Gastroesophageal sphincter (tissue), 3 donors: ENCODE results near the gene ADAMTS17.

Experiments used
- EP300 ChIP-seq: sonication (generic); formaldehyde crosslinking; IDR thresholded peaks from one replicate; pipeline ENCODE4 v1.6.1; 2017; ENCODE audit warnings: antibody characterized with exemption, mild to moderate bottlenecking
- POLR2AphosphoS5 ChIP-seq: sonication (generic); formaldehyde crosslinking; IDR thresholded peaks from one replicate; pipeline ENCODE4 v1.6.1; 2017; ENCODE audit warnings: antibody characterized with exemption
- TF ChIP-seq, protein P1 (sequence below), 4 experiments: fragments of 200-600 bp in 2 of 4; fragments of 450-650 bp in 2 of 4; sonication (generic) in 1 of 4; IDR thresholded peaks; one replicate each; pipeline ENCODE4 v1.5.1; 2017 to 2019; ENCODE audit warnings: antibody characterized with exemption in 4 of 4, mild to moderate bottlenecking in 2 of 4, moderate library complexity in 2 of 4

DNA sequence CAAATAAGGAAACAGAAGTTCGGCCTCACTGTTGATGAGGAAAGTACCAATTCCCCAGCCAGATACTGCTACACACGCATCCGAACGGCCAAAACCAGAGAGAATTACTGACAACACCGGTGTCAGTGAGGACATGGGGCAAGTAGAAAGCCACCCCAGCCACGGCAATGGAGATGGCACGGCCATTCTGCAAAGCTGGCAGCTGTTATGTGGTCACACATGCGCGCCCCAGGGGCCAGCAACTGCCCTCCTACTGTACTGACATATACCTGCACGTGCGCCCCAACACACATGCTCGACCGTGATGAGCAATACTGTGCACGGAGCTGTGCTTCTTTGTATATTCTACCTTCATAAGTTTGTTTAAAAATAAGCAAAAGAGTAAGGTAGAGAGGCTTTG, 217.4 kb downstream of the ADAMTS17 start:
- TF ChIP-seq, protein P1, sequence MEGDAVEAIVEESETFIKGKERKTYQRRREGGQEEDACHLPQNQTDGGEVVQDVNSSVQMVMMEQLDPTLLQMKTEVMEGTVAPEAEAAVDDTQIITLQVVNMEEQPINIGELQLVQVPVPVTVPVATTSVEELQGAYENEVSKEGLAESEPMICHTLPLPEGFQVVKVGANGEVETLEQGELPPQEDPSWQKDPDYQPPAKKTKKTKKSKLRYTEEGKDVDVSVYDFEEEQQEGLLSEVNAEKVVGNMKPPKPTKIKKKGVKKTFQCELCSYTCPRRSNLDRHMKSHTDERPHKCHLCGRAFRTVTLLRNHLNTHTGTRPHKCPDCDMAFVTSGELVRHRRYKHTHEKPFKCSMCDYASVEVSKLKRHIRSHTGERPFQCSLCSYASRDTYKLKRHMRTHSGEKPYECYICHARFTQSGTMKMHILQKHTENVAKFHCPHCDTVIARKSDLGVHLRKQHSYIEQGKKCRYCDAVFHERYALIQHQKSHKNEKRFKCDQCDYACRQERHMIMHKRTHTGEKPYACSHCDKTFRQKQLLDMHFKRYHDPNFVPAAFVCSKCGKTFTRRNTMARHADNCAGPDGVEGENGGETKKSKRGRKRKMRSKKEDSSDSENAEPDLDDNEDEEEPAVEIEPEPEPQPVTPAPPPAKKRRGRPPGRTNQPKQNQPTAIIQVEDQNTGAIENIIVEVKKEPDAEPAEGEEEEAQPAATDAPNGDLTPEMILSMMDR (IDR thresholded peaks at IDR 0.05) = no peak
- no peak for TF ChIP-seq EP300
- no peak for TF ChIP-seq POLR2AphosphoS5
